GM12878 (cell line): ENCODE data around the gene AGPAT2. TPM values are rescaled to one million over a fixed set of nuclear protein-coding genes. Genes with fewer than 3 reads are reported as not detected.

Source experiments
- ATAC-seq: fragments of 200-7000 bp; cut with Tn5 transposase; 3 replicates; pipeline ENCODE4 v1.9.1; 2020; ENCODE audit warnings: mild to moderate bottlenecking, moderate library complexity
- BruUV-seq: library from RNA; stranded (reverse); fragments of 400-500 nt; replicated peaks from 2 replicates; lab custom pipeline; 2021; lab: Mats Ljungman, UMichigan
- CTCF ChIA-PET: fragments of 300-600 bp; sonication (Branson Sonifier 250); formaldehyde crosslinking; extraction: SDS; loops from one replicate; lab custom pipeline; 2021; ENCODE audit warnings: inconsistent platforms; lab: Yijun Ruan, JAX
- POLR2A ChIA-PET: fragments of 350-600 bp; formaldehyde crosslinking; extraction: SDS; loops from one replicate; lab custom pipeline; 2021; ENCODE audit warnings: inconsistent platforms; lab: Charles Lee
- RAD21 ChIA-PET: fragments of 300-600 bp; sonication (Branson Sonifier 250); formaldehyde crosslinking; loops from one replicate; lab custom pipeline; 2023; ENCODE audit warnings: antibody characterized with exemption; ENCODE audit not compliant: unreplicated experiment; lab: Charles Lee
- SMC1A ChIA-PET: fragments of 300-600 bp; sonication (Branson Sonifier 250); formaldehyde crosslinking; loops from one replicate; lab custom pipeline; 2023; ENCODE audit not compliant: unreplicated experiment, uncharacterized antibody; lab: Charles Lee
- DNase-seq: peaks from one replicate; pipeline ENCODE4 v3.0.0-alpha.2; 2011; ENCODE audit warnings: low read depth, low spot score
- FAIRE-seq: peaks from 3 replicates; lab custom pipeline; 2011; peaks lifted over from hg19 to GRCh38; lab: Jason Lieb, UNC
- H2AFZ ChIP-seq: 2 replicates; pipeline ENCODE4 v1.6.0; 2011; ENCODE audit warnings: low read depth, low read length, control low read depth; ENCODE audit not compliant: control insufficient read depth
- H3K27ac ChIP-seq: 2 replicates; pipeline ENCODE4 v1.5.1; 2011; ENCODE audit warnings: control low read depth; ENCODE audit not compliant: control insufficient read depth, insufficient read depth
- H3K27me3 ChIP-seq, 2 experiments: replicated peaks in 1 of 2; 2 replicates each; pipeline versions ENCODE4 v1.6.0 to v1.6.1; 2011; ENCODE audit warnings: low read length in 1 of 2; ENCODE audit not compliant: control insufficient read depth in 2 of 2, insufficient read depth in 2 of 2
- H3K36me3 ChIP-seq, 2 experiments: 2 replicates each; pipeline ENCODE4 v1.5.1; 2011; ENCODE audit warnings: low read length in 1 of 2; ENCODE audit not compliant: control insufficient read depth in 2 of 2, insufficient read depth in 2 of 2
- H3K4me1 ChIP-seq: 2 replicates; pipeline ENCODE4 v1.6.1; 2011; ENCODE audit warnings: mild to moderate bottlenecking, low read length, moderate library complexity, mixed read lengths; ENCODE audit not compliant: control insufficient read depth, insufficient read depth
- H3K4me2 ChIP-seq: 2 replicates; pipeline ENCODE4 v1.6.0; 2011; ENCODE audit warnings: control low read depth; ENCODE audit not compliant: control insufficient read depth, insufficient read depth
- H3K4me3 ChIP-seq: fragments of 200-600 bp; sonication (generic); 2 replicates; pipeline ENCODE4 v1.5.1; 2016
- H3K79me2 ChIP-seq: 2 replicates; pipeline ENCODE4 v1.6.0; 2011; ENCODE audit warnings: low read length; ENCODE audit not compliant: control insufficient read depth, insufficient read depth
- H3K9ac ChIP-seq: 2 replicates; pipeline ENCODE4 v1.8.0; 2011; ENCODE audit warnings: low read length, control low read depth, mixed read lengths; ENCODE audit not compliant: control insufficient read depth, insufficient read depth
- H3K9me3 ChIP-seq: replicated peaks from 3 replicates; pipeline ENCODE4 v1.5.1; 2011; ENCODE audit warnings: mild to moderate bottlenecking, low read length; ENCODE audit not compliant: control insufficient read depth, insufficient read depth
- H4K20me1 ChIP-seq: 2 replicates; pipeline ENCODE4 v1.6.0; 2011; ENCODE audit not compliant: control insufficient read depth, insufficient read depth
- BACH1 ChIP-seq: fragments of 450-650 bp; IDR thresholded peaks from 2 replicates; pipeline ENCODE4 v1.6.1; 2017; ENCODE audit warnings: mild to moderate bottlenecking, borderline replicate concordance
- BCL11A ChIP-seq: IDR thresholded peaks from 2 replicates; pipeline ENCODE4 v1.6.1; 2011; ENCODE audit warnings: low read depth, low read length
- E2F8 ChIP-seq: fragments of 450-650 bp; IDR thresholded peaks from 2 replicates; pipeline ENCODE4 v1.6.1; 2018; ENCODE audit warnings: mild to moderate bottlenecking, low read depth, moderate library complexity; ENCODE audit not compliant: partially characterized antibody
- ESRRA ChIP-seq: IDR thresholded peaks from 2 replicates; pipeline ENCODE4 v1.6.1; 2012; ENCODE audit warnings: mild to moderate bottlenecking, low read length, improper control_type of control experiment
- IRF4 ChIP-seq: IDR thresholded peaks from 2 replicates; pipeline ENCODE4 v1.6.1; 2011; ENCODE audit warnings: low read depth, low read length
- MEF2B ChIP-seq: fragments of 450-650 bp; IDR thresholded peaks from 2 replicates; pipeline ENCODE4 v1.6.1; 2018; ENCODE audit warnings: mild to moderate bottlenecking, moderate library complexity; ENCODE audit not compliant: partially characterized antibody, poor library complexity, severe bottlenecking
- MYB ChIP-seq: fragments of 150-350 bp; IDR thresholded peaks from 2 replicates; pipeline ENCODE4 v1.6.1; 2014; ENCODE audit warnings: mild to moderate bottlenecking, low read depth, low read length, borderline replicate concordance
- NR2F1 ChIP-seq: fragments of 450-650 bp; conservative IDR thresholded peaks from 2 replicates; pipeline ENCODE4 v1.6.1; 2017; ENCODE audit warnings: mild to moderate bottlenecking
- PAX8 ChIP-seq: fragments of 450-650 bp; IDR thresholded peaks from 2 replicates; pipeline ENCODE4 v1.6.1; 2017; ENCODE audit warnings: mild to moderate bottlenecking, moderate library complexity
- POU2F2 ChIP-seq: IDR thresholded peaks from 3 replicates; pipeline ENCODE4 v1.6.1; 2011; ENCODE audit warnings: low read depth, mild to moderate bottlenecking, low read length, borderline replicate concordance
- SMAD1 ChIP-seq: fragments of 450-650 bp; IDR thresholded peaks from 2 replicates; pipeline ENCODE4 v1.6.1; 2018; ENCODE audit warnings: mild to moderate bottlenecking, low read depth; ENCODE audit not compliant: partially characterized antibody
- TARDBP ChIP-seq: IDR thresholded peaks from 2 replicates; pipeline ENCODE4 v1.6.1; 2016; ENCODE audit warnings: borderline replicate concordance
- TCF7 ChIP-seq: IDR thresholded peaks from 2 replicates; pipeline ENCODE4 v1.6.1; 2014; ENCODE audit warnings: antibody characterized with exemption, borderline replicate concordance
- WGBS: methylation state at CpG from one replicate; pipeline ENCODE4 v1.1.6; 2016; ENCODE audit warnings: low lambda C conversion rate; ENCODE audit not compliant: insufficient replicate concordance, insufficient coverage; ENCODE audit errors: missing lambda C conversion rate; 5-methylcytosine and 5-hydroxymethylcytosine counted together
- in situ Hi-C: fragments of 300-500 bp; cut with MboI; formaldehyde crosslinking; loops from 9 replicates; pipeline ENCODE4 v1.14.3; 2018; ENCODE audit warnings: mixed read lengths
- intact Hi-C: fragments of 100-400 bp; cut with micrococcal nuclease; formaldehyde crosslinking; loops from one replicate; pipeline ENCODE4 v1.14.2; 2022; ENCODE audit not compliant: unreplicated experiment
- polyA plus RNA-seq, 11 experiments: library from polyadenylated mRNA; depleted of rRNA in 4 of 11; unstranded in 6 of 11; stranded (reverse) in 5 of 11; fragments of >200 nt; fragmentation: Nextera tagmentation in 4 of 11; fragmentation: Illumina TruSeq in 1 of 11; extraction: Ambion mirVana in 4 of 11; extraction: Trizol in 1 of 11; gene quantifications; 1 replicate in 1 of 11; 2 replicates in 10 of 11; pipeline versions ENCODE4 v1.2.1 to v1.2.3, GENCODE V29; 2011 to 2016; ENCODE audit warnings: inconsistent platforms in 2 of 11, missing spikeins in 2 of 11, low read depth in 1 of 11
- total RNA-seq, 4 experiments: library from RNA; depleted of rRNA in 3 of 4; stranded (reverse); fragments of >200 nt in 3 of 4; fragmentation: Illumina TruSeq in 1 of 4; extraction: Trizol in 1 of 4; gene quantifications; 2 replicates each; pipeline versions ENCODE4 v1.2.1 to v1.2.3, GENCODE V29; 2013 to 2021
- TF ChIP-seq, protein P1 (sequence below): fragments of 450-650 bp; IDR thresholded peaks from 2 replicates; pipeline ENCODE4 v1.6.1; 2014; ENCODE audit warnings: mild to moderate bottlenecking

Gene AGPAT2
- total and polyA plus RNA-seq, 10 of the 15 experiments (the other 5 are each of a cell fraction or from before 2014, with no cell fraction given), result 0.10 to 28.5 (median 18.2) TPM

- in situ Hi-C loops, result no loop called here
- DNase-seq (no peak), ATAC-seq (no peak), FAIRE-seq (no peak)
- Histone ChIP-seq H3K9ac (no peak overlapping the region), H3K79me2 (peaks cover 7% of the 10 kb centered on the region), H4K20me1 (no peaks in the 10 kb centered on the region; the same call in none of the 2 replicates), H3K4me2 (no peak overlapping the region), H3K4me3 (no peak overlapping the region), H2AFZ (no peak overlapping the region), H3K27me3 (no peaks in the 10 kb centered on the region), H3K36me3 (no peaks in the 10 kb centered on the region), H3K27ac (no peak overlapping the region), H3K4me1 (peaks cover 16% of the 10 kb centered on the region), H3K9me3 (no peaks in the 10 kb centered on the region)
- no peak for TF ChIP-seq BACH1
- TF ChIP-seq POU2F2, result no peak
- no peak for TF ChIP-seq PAX8
- TF ChIP-seq TARDBP, result no peak
- TF ChIP-seq IRF4, result no peak
- SMC1A ChIA-PET, result no interaction called here
- RAD21 ChIA-PET, result no interaction called here
- POLR2A ChIA-PET, result interaction anchor here (1.3 kb wide), 1 partner anchor 11 kb away, joined by 3 read pairs; no protein-coding TSS in a partner anchor
- WGBS, result 79% methylated on average over 14 of the region's 14 CpGs
- CTCF ChIA-PET, result interaction anchor here (3.0 kb wide), 1 partner anchor 12 kb away, joined by 13 read pairs; no protein-coding TSS in a partner anchor
- intact Hi-C loops, result no loop called here
- no TSS peak for BruUV-seq
Measured at GRCh38 chr9:136683755-136684154, 3.5 kb downstream of the AGPAT2 start.

GRCh38 chr9:136683173-136683745 lies 4.0 kb downstream of the AGPAT2 start:
- FAIRE-seq (no peak), ATAC-seq (no peak), DNase-seq (no peak)
- Histone ChIP-seq H4K20me1 (no peaks in the 10 kb centered on the region; the same call in none of the 2 replicates), H3K36me3 (no peaks in the 10 kb centered on the region), H3K4me3 (no peak overlapping the region), H3K4me1 (peaks cover 14% of the 10 kb centered on the region), H3K4me2 (no peak overlapping the region), H3K9me3 (no peaks in the 10 kb centered on the region), H3K27ac (no peak overlapping the region), H3K27me3 (no peaks in the 10 kb centered on the region), H2AFZ (no peak overlapping the region), H3K9ac (no peak overlapping the region), H3K79me2 (peaks cover 7% of the 10 kb centered on the region)
- no TSS peak for BruUV-seq
- SMC1A ChIA-PET, result no interaction called here
- POLR2A ChIA-PET, result interaction anchor here (1.3 kb wide), 1 partner anchor 10 kb away, joined by 3 read pairs; no protein-coding TSS in a partner anchor
- RAD21 ChIA-PET, result no interaction called here
- 67% methylated on average over 16 of the region's 16 CpGs for WGBS
- in situ Hi-C loops (no loop called here), intact Hi-C loops (no loop called here)
- CTCF ChIA-PET, result no interaction called here
- TF ChIP-seq BCL11A (no peak), MEF2B (no peak), ESRRA (no peak), TCF7 (no peak), NR2F1 (no peak), E2F8 (no peak), SMAD1 (no peak), MYB (no peak)
- TF ChIP-seq, protein P1, sequence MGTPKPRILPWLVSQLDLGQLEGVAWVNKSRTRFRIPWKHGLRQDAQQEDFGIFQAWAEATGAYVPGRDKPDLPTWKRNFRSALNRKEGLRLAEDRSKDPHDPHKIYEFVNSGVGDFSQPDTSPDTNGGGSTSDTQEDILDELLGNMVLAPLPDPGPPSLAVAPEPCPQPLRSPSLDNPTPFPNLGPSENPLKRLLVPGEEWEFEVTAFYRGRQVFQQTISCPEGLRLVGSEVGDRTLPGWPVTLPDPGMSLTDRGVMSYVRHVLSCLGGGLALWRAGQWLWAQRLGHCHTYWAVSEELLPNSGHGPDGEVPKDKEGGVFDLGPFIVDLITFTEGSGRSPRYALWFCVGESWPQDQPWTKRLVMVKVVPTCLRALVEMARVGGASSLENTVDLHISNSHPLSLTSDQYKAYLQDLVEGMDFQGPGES, result no peak
